CD8-positive, alpha-beta memory T cell (primary cell): ENCODE data around the gene CYB5B. TPM values are rescaled to one million over a fixed set of nuclear protein-coding genes. Genes with fewer than 3 reads are reported as not detected.
A peak's percentile ranks its signal among the peaks of the same experiment; 100 is the strongest.

Source experiments
- CTCF ChIA-PET: fragments of 350-600 bp; sonication (Branson Sonifier 250); formaldehyde crosslinking; loops from one replicate; lab custom pipeline; 2021; ENCODE audit warnings: antibody characterized with exemption; lab: Charles Lee
- POLR2A ChIA-PET: fragments of 350-600 bp; sonication (Branson Sonifier 250); formaldehyde crosslinking; loops from one replicate; lab custom pipeline; 2021; ENCODE audit warnings: antibody characterized with exemption; lab: Charles Lee
- DNase-seq, 5 donors: peaks; one replicate each; pipeline versions ENCODE4 v3.0.0 to v3.0.0-alpha.2; 2020 to 2022; ENCODE audit warnings: mixed read lengths in 1 of 5
- H3K27ac ChIP-seq: one replicate; pipeline ENCODE4 v1.7.0; 2013; ENCODE audit warnings: low read depth, mild to moderate bottlenecking, low read length, moderate library complexity
- H3K27me3 ChIP-seq: 2 replicates; pipeline ENCODE4 v1.7.0; 2013; ENCODE audit warnings: low read length, mild to moderate bottlenecking; ENCODE audit not compliant: insufficient read depth, poor library complexity, severe bottlenecking
- H3K36me3 ChIP-seq: 2 replicates; pipeline ENCODE4 v1.7.0; 2013; ENCODE audit warnings: mild to moderate bottlenecking, low read length, moderate library complexity; ENCODE audit not compliant: insufficient read depth
- H3K4me1 ChIP-seq: 2 replicates; pipeline ENCODE4 v1.7.0; 2013; ENCODE audit warnings: mild to moderate bottlenecking, low read length, moderate library complexity; ENCODE audit not compliant: insufficient read depth
- H3K4me3 ChIP-seq: 2 replicates; pipeline ENCODE4 v1.7.0; 2013; ENCODE audit warnings: mild to moderate bottlenecking, low read length
- H3K9me3 ChIP-seq: 2 replicates; pipeline ENCODE4 v1.7.0; 2013; ENCODE audit warnings: mild to moderate bottlenecking, low read length
- H3K27ac Mint-ChIP-seq, 8 donors: one replicate each; pipeline ENCODE4 v1.8.0; 2020 to 2021; ENCODE audit warnings: mixed read lengths in 8 of 8, mild to moderate bottlenecking in 6 of 8, inconsistent platforms in 3 of 8, moderate library complexity in 3 of 8
- H3K27me3 Mint-ChIP-seq, 2 donors: one replicate each; pipeline ENCODE4 v1.8.0; 2020 to 2021; ENCODE audit warnings: mixed read lengths in 2 of 2, mild to moderate bottlenecking in 1 of 2, moderate library complexity in 1 of 2
- H3K36me3 Mint-ChIP-seq, 3 donors: one replicate each; pipeline ENCODE4 v1.8.0; 2020 to 2021; ENCODE audit warnings: mixed read lengths in 3 of 3, inconsistent platforms in 1 of 3, mild to moderate bottlenecking in 1 of 3
- H3K4me1 Mint-ChIP-seq, 3 donors: one replicate each; pipeline ENCODE4 v1.8.0; 2020 to 2021; ENCODE audit warnings: mixed read lengths in 3 of 3, inconsistent platforms in 1 of 3, mild to moderate bottlenecking in 1 of 3
- H3K4me3 Mint-ChIP-seq, 7 donors: one replicate each; pipeline ENCODE4 v1.8.0; 2020 to 2021; ENCODE audit warnings: mixed read lengths in 7 of 7, mild to moderate bottlenecking in 6 of 7, moderate library complexity in 4 of 7, inconsistent platforms in 2 of 7
- H3K9me3 Mint-ChIP-seq, 5 donors: one replicate each; pipeline ENCODE4 v1.8.0; 2020 to 2022; ENCODE audit warnings: mixed read lengths in 5 of 5, mild to moderate bottlenecking in 3 of 5, moderate library complexity in 2 of 5, inconsistent platforms in 1 of 5
- polyA plus RNA-seq: library from polyadenylated mRNA; unstranded; fragments of 300-500 nt; fragmentation: Illumina TruSeq; gene quantifications from one replicate; pipeline ENCODE4 v1.2.3, GENCODE V29; 2021
- total RNA-seq, 2 experiments: library from RNA; stranded (reverse); gene quantifications; one replicate each; pipeline ENCODE4 v1.2.3, GENCODE V29; 2021

Gene CYB5B
- total and polyA plus RNA-seq, 3 experiments from 2014 or later = 115 to 153 (median 152) TPM

GRCh38 chr16:69471121-69471520 is 46.7 kb downstream of the CYB5B start:
- CTCF ChIA-PET = no interaction called here
- Mint-ChIP-seq H3K4me3 (no peak overlapping the region), H3K9me3 (no peaks in the 10 kb centered on the region), H3K4me1 (peaks cover 15 to 26% (median 24%) of the 10 kb centered on the region in 3 donors), H3K36me3 (peaks cover 0 to 1% (median 0%) of the 10 kb centered on the region in 3 donors), H3K27me3 (no peaks in the 10 kb centered on the region), H3K27ac (peak overlapping the region in 6 of 8 donors; percentile 3 to 73 (median 28))
- POLR2A ChIA-PET = no interaction called here
- H3K27me3 ChIP-seq = no peaks in the 10 kb centered on the region
- DNase-seq = no peak
- H3K9me3 ChIP-seq = no peaks in the 10 kb centered on the region
- no peak overlapping the region for H3K4me3 ChIP-seq
- H3K36me3 ChIP-seq = no peaks in the 10 kb centered on the region
- peaks cover 4% of the 10 kb centered on the region for H3K4me1 ChIP-seq
- H3K27ac ChIP-seq = no peak overlapping the region

GRCh38 chr16:69474408-69474807 is 50.0 kb downstream of the CYB5B start:
- POLR2A ChIA-PET = no interaction called here
- peaks cover 0 to 1% (median 0%) of the 10 kb centered on the region in 3 donors for H3K36me3 Mint-ChIP-seq
- no peaks in the 10 kb centered on the region for H3K36me3 ChIP-seq
- no peak overlapping the region for H3K4me3 Mint-ChIP-seq
- H3K4me1 ChIP-seq = peaks cover 4% of the 10 kb centered on the region
- H3K27me3 ChIP-seq = no peaks in the 10 kb centered on the region
- DNase-seq = no peak
- no peaks in the 10 kb centered on the region for H3K27me3 Mint-ChIP-seq
- no peaks in the 10 kb centered on the region for H3K9me3 Mint-ChIP-seq
- CTCF ChIA-PET = no interaction called here
- H3K27ac Mint-ChIP-seq = no peak overlapping the region
- H3K4me3 ChIP-seq = no peak overlapping the region
- peaks cover 11 to 16% (median 16%) of the 10 kb centered on the region in 3 donors for H3K4me1 Mint-ChIP-seq
- H3K9me3 ChIP-seq = no peaks in the 10 kb centered on the region
- no peak overlapping the region for H3K27ac ChIP-seq

- Histone ChIP-seq H3K4me3 (no peak overlapping the region), H3K27ac (no peak overlapping the region), H3K27me3 (no peaks in the 10 kb centered on the region), H3K36me3 (no peaks in the 10 kb centered on the region), H3K9me3 (no peaks in the 10 kb centered on the region), H3K4me1 (no peaks in the 10 kb centered on the region)
- H3K36me3 Mint-ChIP-seq = peaks cover 0 to 1% (median 0%) of the 10 kb centered on the region in 3 donors
- no peak overlapping the region for H3K4me3 Mint-ChIP-seq
- no peaks in the 10 kb centered on the region for H3K4me1 Mint-ChIP-seq
- no peaks in the 10 kb centered on the region for H3K9me3 Mint-ChIP-seq
- POLR2A ChIA-PET = no interaction called here
- CTCF ChIA-PET = no interaction called here
- no peaks in the 10 kb centered on the region for H3K27me3 Mint-ChIP-seq
- H3K27ac Mint-ChIP-seq = peak overlapping the region in 1 of 8 donors; percentile 29
- no peak for DNase-seq
These were observed 52.6 kb downstream of the CYB5B start for GRCh38 chr16:69476920-69477443.

- Mint-ChIP-seq H3K27me3 (no peaks in the 10 kb centered on the region), H3K9me3 (no peaks in the 10 kb centered on the region), H3K27ac (peak overlapping the region in 1 of 8 donors; percentile 7), H3K4me3 (no peak overlapping the region), H3K36me3 (peaks cover 0 to 1% (median 0%) of the 10 kb centered on the region in 3 donors), H3K4me1 (no peaks in the 10 kb centered on the region)
- ChIA-PET CTCF (no interaction called here), POLR2A (interaction anchor here (0.6 kb wide), 1 partner anchor 310 kb away, joined by 3 read pairs; no protein-coding TSS in a partner anchor)
- no peak for DNase-seq
- no peaks in the 10 kb centered on the region for H3K4me1 ChIP-seq
- H3K36me3 ChIP-seq = no peaks in the 10 kb centered on the region
- no peaks in the 10 kb centered on the region for H3K27me3 ChIP-seq
- no peak overlapping the region for H3K27ac ChIP-seq
- no peaks in the 10 kb centered on the region for H3K9me3 ChIP-seq
- H3K4me3 ChIP-seq = no peak overlapping the region
These were observed 53.1 kb downstream of the CYB5B start for GRCh38 chr16:69477546-69477945.

GRCh38 chr16:69478685-69479084 is 54.3 kb downstream of the CYB5B start:
- peaks cover 0 to under 1% (median 0%) of the 10 kb centered on the region in 3 donors for H3K36me3 Mint-ChIP-seq
- POLR2A ChIA-PET = no interaction called here
- H3K36me3 ChIP-seq = no peaks in the 10 kb centered on the region
- no peaks in the 10 kb centered on the region for H3K4me1 ChIP-seq
- H3K27me3 Mint-ChIP-seq = no peaks in the 10 kb centered on the region
- H3K27ac ChIP-seq = no peak overlapping the region
- H3K9me3 ChIP-seq = no peaks in the 10 kb centered on the region
- no peak overlapping the region for H3K4me3 ChIP-seq
- H3K4me3 Mint-ChIP-seq = no peak overlapping the region
- no peak overlapping the region for H3K27ac Mint-ChIP-seq
- CTCF ChIA-PET = no interaction called here
- H3K9me3 Mint-ChIP-seq = no peaks in the 10 kb centered on the region
- DNase-seq = no peak
- no peaks in the 10 kb centered on the region for H3K4me1 Mint-ChIP-seq
- no peaks in the 10 kb centered on the region for H3K27me3 ChIP-seq

- POLR2A ChIA-PET = no interaction called here
- H3K27ac Mint-ChIP-seq = no peak overlapping the region
These were observed 55.4 kb downstream of the CYB5B start for GRCh38 chr16:69479775-69480174.

GRCh38 chr16:69481901-69482341 is 57.5 kb downstream of the CYB5B start:
- Mint-ChIP-seq H3K27ac (peak overlapping the region in 1 of 8 donors; percentile 77), H3K9me3 (no peaks in the 10 kb centered on the region), H3K4me3 (no peak overlapping the region), H3K36me3 (no peaks in the 10 kb centered on the region), H3K4me1 (no peaks in the 10 kb centered on the region), H3K27me3 (peaks cover 0 to 9% of the 10 kb centered on the region in 2 donors)
- Histone ChIP-seq H3K4me1 (no peaks in the 10 kb centered on the region), H3K36me3 (no peaks in the 10 kb centered on the region), H3K4me3 (no peak overlapping the region), H3K27ac (no peak overlapping the region), H3K27me3 (no peaks in the 10 kb centered on the region), H3K9me3 (no peaks in the 10 kb centered on the region)
- ChIA-PET CTCF (no interaction called here), POLR2A (no interaction called here)
- DNase-seq = no peak

More at GRCh38 chr16:69479775-69480174, 55.4 kb downstream of the CYB5B start:
- Histone ChIP-seq H3K4me1 (no peaks in the 10 kb centered on the region), H3K36me3 (no peaks in the 10 kb centered on the region), H3K4me3 (no peak overlapping the region), H3K27me3 (no peaks in the 10 kb centered on the region), H3K27ac (no peak overlapping the region), H3K9me3 (no peaks in the 10 kb centered on the region)
- Mint-ChIP-seq H3K27me3 (peaks cover 0 to 4% of the 10 kb centered on the region in 2 donors), H3K4me1 (no peaks in the 10 kb centered on the region), H3K4me3 (no peak overlapping the region), H3K9me3 (no peaks in the 10 kb centered on the region), H3K36me3 (no peaks in the 10 kb centered on the region)
- no peak for DNase-seq
- CTCF ChIA-PET = no interaction called here

GRCh38 chr16:69482410-69482991 is 58.1 kb downstream of the CYB5B start:
- no peaks in the 10 kb centered on the region for H3K27me3 ChIP-seq
- no peaks in the 10 kb centered on the region for H3K9me3 Mint-ChIP-seq
- H3K36me3 ChIP-seq = no peaks in the 10 kb centered on the region
- no peak overlapping the region for H3K4me3 ChIP-seq
- no peak overlapping the region for H3K27ac ChIP-seq
- peaks cover 0 to 9% of the 10 kb centered on the region in 2 donors for H3K27me3 Mint-ChIP-seq
- no peaks in the 10 kb centered on the region for H3K36me3 Mint-ChIP-seq
- POLR2A ChIA-PET = no interaction called here
- no peak overlapping the region for H3K4me3 Mint-ChIP-seq
- peak overlapping the region in 1 of 8 donors; percentile 57 for H3K27ac Mint-ChIP-seq
- no peaks in the 10 kb centered on the region for H3K4me1 Mint-ChIP-seq
- no peaks in the 10 kb centered on the region for H3K9me3 ChIP-seq
- CTCF ChIA-PET = no interaction called here
- no peaks in the 10 kb centered on the region for H3K4me1 ChIP-seq
- DNase-seq = no peak
